ENCODE measurements around the gene CHIC2.

CHIC2 gene

DNA sequence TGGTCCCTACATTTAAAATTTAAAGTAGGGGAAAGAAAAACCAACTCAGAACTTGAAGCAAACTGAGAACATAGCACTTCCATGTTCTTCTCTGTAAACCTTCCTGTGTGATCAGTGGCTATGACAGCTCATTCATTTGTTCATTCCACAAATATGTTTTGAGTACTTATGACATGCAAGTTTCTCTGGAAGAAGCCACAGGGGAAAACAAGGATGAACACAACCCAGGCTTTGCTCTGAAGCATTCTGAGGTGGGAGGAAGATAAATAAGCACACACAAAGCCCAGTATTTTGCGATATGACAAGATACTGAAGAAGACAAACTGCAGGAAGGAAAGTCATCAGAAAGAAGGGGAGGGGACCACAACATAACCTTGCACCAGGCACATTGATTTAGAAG, 96.4 kb downstream of the CHIC2 start:
- Histone ChIP-seq H3K27me3 (no peaks in the 10 kb centered on the region), H3K4me2 (no peak overlapping the region)

GRCh38 chr4:53963781-53964180, 100.6 kb downstream of the CHIC2 start:
- no peaks in the 10 kb centered on the region for H3K4me1 ChIP-seq
- no peaks in the 10 kb centered on the region for H3K27me3 ChIP-seq
- H3K4me2 ChIP-seq = no peak overlapping the region
- no peak overlapping the region for H3K4me3 ChIP-seq
- H3K9ac ChIP-seq = no peak overlapping the region
- H3K36me3 ChIP-seq = no peaks in the 10 kb centered on the region
- TF ChIP-seq Cebpa-rat (IDR thresholded peaks at IDR 0.05) = no peak
- H4K20me1 ChIP-seq = no peaks in the 10 kb centered on the region; a peak in 1 of 22 replicates
- H3K27ac ChIP-seq = no peak overlapping the region
- no peaks in the 10 kb centered on the region for H3K9me3 ChIP-seq (replicated peaks in 1 of 11)

More for the DNA sequence above, 96.4 kb downstream of the CHIC2 start:
- no peak overlapping the region for H3K27ac ChIP-seq
- no peak overlapping the region for H3K4me3 ChIP-seq
- no peaks in the 10 kb centered on the region for H3K4me1 ChIP-seq
- TF ChIP-seq Cebpa-rat (IDR thresholded peaks at IDR 0.05) = no peak
- H3K9ac ChIP-seq = no peak overlapping the region
- no peaks in the 10 kb centered on the region; a peak in 1 of 22 replicates for H4K20me1 ChIP-seq
- no peaks in the 10 kb centered on the region for H3K9me3 ChIP-seq (replicated peaks in 1 of 11)
- no peaks in the 10 kb centered on the region for H3K36me3 ChIP-seq

DNA sequence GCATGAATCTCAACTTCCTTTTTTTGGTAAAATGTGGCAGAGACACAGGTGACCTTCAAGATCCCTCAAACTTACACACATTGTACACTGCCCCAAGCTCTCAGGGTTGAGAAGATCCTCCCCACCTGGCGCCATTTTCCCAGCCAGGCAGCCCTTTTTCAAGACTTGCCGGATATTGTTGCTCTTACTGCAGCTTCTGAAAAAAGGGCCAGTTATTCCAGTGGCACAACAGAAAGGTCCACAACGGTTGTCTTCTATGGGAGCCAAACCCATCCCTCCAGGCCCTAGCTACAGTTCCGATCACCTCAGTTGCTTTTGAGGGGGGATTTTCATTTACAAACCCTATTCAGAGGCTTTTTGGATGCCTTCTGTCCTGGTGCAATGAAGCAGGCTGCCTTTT, 101.1 kb downstream of the CHIC2 start:
- TF ChIP-seq Cebpa-rat (IDR thresholded peaks at IDR 0.05) = no peak
- Histone ChIP-seq H3K27ac (no peak overlapping the region), H4K20me1 (no peaks in the 10 kb centered on the region; a peak in 1 of 22 replicates), H3K4me1 (no peaks in the 10 kb centered on the region), H3K36me3 (no peaks in the 10 kb centered on the region), H3K27me3 (no peaks in the 10 kb centered on the region), H3K4me2 (no peak overlapping the region), H3K9ac (no peak overlapping the region), H3K9me3 (replicated peaks in 1 of 11) (no peaks in the 10 kb centered on the region), H3K4me3 (no peak overlapping the region)

- H3K27me3 ChIP-seq = no peaks in the 10 kb centered on the region
- no peak for TF ChIP-seq Cebpa-rat (IDR thresholded peaks at IDR 0.05)
- no peak overlapping the region for H3K9ac ChIP-seq
- H4K20me1 ChIP-seq = no peaks in the 10 kb centered on the region; a peak in 1 of 22 replicates
- H3K36me3 ChIP-seq = no peaks in the 10 kb centered on the region
- H3K4me3 ChIP-seq = no peak overlapping the region
- no peaks in the 10 kb centered on the region for H3K4me1 ChIP-seq
- no peak overlapping the region for H3K4me2 ChIP-seq
- no peaks in the 10 kb centered on the region for H3K9me3 ChIP-seq (replicated peaks in 1 of 11)
- no peak overlapping the region for H3K27ac ChIP-seq
These were observed 101.7 kb downstream of the CHIC2 start for GRCh38 chr4:53962516-53963225.

GRCh38 chr4:53961351-53961750, 103.1 kb downstream of the CHIC2 start:
- H3K9ac ChIP-seq = no peak overlapping the region
- no peaks in the 10 kb centered on the region for H4K20me1 ChIP-seq
- no peak overlapping the region for H3K27ac ChIP-seq
- H3K4me1 ChIP-seq = no peaks in the 10 kb centered on the region
- no peak overlapping the region for H3K4me2 ChIP-seq
- H3K36me3 ChIP-seq = no peaks in the 10 kb centered on the region
- no peaks in the 10 kb centered on the region for H3K27me3 ChIP-seq
- H3K4me3 ChIP-seq = no peak overlapping the region
- H3K9me3 ChIP-seq (replicated peaks in 1 of 11) = no peaks in the 10 kb centered on the region
- no peak for TF ChIP-seq Cebpa-rat (IDR thresholded peaks at IDR 0.05)

GRCh38 chr4:53960843-53961242, 103.6 kb downstream of the CHIC2 start:
- H3K27me3 ChIP-seq = no peaks in the 10 kb centered on the region
- H3K27ac ChIP-seq = no peak overlapping the region
- H3K36me3 ChIP-seq = no peaks in the 10 kb centered on the region
- no peak overlapping the region for H3K9ac ChIP-seq
- no peaks in the 10 kb centered on the region for H3K9me3 ChIP-seq (replicated peaks in 1 of 11)
- no peaks in the 10 kb centered on the region for H4K20me1 ChIP-seq
- no peak overlapping the region for H3K4me2 ChIP-seq
- no peak overlapping the region for H3K4me3 ChIP-seq
- H3K4me1 ChIP-seq = no peaks in the 10 kb centered on the region
- no peak for TF ChIP-seq Cebpa-rat (IDR thresholded peaks at IDR 0.05)

Data from BLaER1 treated with 17β-estradiol and CSF1 and Interleukin-3, amounts not matched to agents 10 nM and 100 nM (cell line).